Stimulated activated CD8-positive, alpha-beta memory T cell treated with anti-CD3 and anti-CD28 coated beads, Interleukin-2, amount 100 ng/mL, for 1 hour (primary cell): Measurements from ENCODE around the gene TMEM129.

Experiments used
- DNase-seq, 2 donors: peaks; one replicate each; pipeline ENCODE4 v3.0.0-alpha.2; 2020; ENCODE audit warnings: low read depth in 2 of 2

The TMEM129 gene

DNA sequence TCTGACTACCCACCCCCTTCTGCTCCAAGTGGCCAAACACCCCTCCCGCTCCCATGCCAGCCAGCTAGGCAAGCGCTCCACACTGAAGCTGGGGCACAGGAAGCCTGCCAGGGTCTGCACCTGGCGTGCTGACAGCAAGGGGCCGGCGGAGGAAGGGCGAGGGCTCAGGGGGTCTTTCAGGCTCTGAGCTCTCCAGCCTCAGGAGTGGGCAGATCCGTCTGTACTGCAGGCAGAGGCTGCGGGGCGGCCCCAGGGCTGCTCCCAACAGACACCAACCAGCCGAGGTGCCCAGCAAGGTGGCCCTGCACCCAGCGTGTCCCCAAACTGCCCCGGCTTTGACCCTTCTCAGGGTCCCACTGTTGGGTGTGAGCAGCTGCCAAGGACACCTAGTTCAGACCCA lies 51.9 kb downstream of the TMEM129 start:
- DNase-seq: no peak

DNA sequence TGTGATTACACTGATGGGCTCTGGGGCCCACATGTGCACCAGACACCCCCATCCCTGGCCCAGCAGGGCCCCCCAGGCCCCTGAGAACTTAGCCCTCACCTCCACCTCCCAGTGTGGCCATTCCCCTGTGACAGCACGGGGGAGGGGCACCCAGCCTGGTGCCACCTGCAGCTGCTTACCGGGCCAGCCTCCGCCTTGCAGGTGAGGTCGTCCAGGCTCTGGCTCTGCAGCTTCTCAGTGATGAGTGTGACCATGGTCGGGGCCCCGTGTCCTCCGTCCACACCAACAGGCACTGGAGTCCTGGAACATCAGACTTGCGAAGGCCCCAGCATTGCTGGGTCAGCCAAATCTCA lies 52.7 kb downstream of the TMEM129 start:
- DNase-seq: no peak

DNA sequence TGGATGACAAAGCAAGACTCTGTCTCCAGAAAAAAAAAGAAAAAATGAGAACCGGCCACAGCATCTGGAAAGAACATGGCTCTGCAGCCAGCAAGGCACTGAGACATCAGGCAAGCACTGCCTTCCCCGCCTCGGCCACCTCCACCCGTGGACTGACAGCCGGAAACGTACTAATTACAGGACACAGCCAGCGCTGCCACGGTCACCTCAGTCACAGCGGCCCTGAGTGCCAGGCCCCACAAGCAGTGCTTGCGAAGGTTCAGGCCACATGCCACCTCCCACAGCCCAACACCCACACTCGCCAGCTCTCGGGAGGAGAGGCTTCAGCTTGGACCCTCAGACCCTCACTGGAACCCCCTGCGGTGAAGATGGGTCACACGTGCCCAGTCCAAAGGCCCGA lies 53.9 kb downstream of the TMEM129 start:
- no peak for DNase-seq

DNA sequence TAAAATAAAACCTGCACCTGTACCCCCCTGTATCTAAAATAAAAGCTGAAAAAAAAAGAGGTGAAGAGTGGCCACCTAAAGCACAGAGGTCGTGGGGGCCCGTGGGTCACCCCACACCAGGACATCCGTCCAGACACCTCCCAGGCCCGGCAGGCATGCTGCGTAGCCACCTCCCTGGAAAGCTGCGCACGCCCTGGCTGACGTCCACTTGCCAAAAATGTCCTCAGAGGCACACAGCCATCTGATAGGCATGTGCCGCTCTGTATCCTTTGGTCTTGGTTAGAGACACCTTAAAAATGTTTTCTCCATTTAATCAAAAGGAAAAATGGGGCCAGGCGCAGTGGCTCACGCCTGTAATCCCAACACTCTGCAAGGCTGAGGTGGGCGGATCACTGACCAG lies 54.7 kb downstream of the TMEM129 start:
- DNase-seq: no peak
